ENCODE measurements around the gene UNK.
A peak's percentile ranks its signal among the peaks of the same experiment; 100 is the strongest.
"Not testable (repeated sequence)": the region's sequence is repeated elsewhere in the genome, so short reads cannot be mapped to it uniquely, and the experiment has no call there.

Gene UNK

DNA sequence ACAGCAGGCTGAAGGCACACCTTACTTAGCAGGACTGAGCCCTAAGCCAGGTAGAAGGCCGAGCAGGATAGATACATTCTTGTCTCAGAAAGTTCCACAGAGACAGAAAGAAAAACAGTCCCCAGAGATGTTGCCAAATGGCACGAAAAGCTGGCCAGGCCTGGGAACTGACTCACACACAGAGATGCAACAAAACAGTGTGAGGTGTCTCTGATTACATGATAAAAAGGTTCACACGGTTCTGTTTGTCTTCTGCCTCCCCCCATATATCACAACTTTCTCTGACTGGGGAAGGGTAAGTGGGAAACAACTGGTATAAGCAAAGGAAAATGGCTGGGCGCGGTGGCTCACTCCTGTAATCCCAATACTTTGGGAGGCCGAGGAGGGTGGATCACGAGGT, 68.8 kb downstream of the UNK start:
- DNase-seq = no peak

- DNase-seq = peak in 1 of 2 experiments; percentile 66
Observed at GRCh38 chr17:75854101-75854748, 69.6 kb downstream of the UNK start.

DNA sequence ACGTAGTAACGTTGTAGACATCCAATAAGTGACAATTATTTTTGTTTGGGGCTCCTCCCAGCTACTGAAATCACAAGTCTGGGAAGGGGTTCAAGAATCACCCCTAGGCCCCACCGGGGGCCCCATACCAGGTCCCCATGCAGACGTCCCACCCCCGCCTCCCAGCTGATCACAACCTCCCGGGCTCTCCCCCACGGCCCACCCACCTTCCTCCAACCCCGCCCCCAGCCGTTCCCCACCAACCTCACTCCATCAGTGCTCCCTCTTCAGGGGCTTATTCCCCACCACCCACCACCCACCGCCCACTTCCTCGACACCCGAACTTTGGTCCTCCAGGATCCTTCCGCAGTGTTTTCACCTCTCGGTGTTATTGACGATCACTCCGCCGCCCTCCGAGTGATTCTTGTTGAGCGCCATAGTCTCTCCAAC, 70.3 kb downstream of the UNK start:
- DNase-seq = no peak

DNA sequence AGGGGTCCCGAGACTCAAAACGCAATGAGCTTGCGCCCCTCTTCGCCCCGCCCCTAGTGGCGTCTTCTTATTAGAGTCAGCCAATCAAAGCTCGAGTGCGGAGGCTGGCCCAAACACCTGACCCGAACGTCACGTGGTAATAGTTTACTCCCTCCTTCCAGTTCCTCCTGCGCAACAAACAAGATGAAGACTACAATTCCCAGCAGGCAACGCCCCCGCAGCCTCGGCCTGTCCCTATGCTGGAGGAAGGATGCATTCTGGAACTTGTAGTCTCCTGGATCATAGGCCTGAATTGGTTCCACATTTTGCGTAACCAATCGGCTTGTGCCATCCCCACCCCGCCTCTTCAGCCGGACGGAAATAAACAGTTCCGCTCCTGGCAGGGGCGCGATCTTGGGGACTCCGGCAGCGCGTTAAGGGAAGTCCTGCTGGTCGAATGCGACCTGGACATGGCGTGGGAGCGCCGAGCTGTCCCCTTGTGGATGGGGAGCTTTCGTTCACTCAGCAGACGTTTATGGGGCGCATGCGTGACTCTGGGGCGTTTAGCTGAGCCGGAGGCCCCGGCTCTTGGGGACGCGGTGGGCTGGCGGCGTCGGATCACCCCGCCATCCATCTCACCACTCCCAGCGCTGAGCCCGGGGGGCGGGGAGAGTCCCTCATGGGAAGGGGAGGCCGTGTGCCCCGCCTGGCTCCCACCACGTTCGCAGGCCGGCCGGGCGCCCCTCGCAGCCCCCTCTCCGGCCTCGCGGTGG, 70.9 kb downstream of the UNK start, which contains the start of gene WBP2:
Gene WBP2 (minus strand): TSS at position 26 of the 752 bp plus-strand sequence. CDS start 38 bp downstream, outside the sequence.
- peak; percentile 99 to 100 for DNase-seq

DNA sequence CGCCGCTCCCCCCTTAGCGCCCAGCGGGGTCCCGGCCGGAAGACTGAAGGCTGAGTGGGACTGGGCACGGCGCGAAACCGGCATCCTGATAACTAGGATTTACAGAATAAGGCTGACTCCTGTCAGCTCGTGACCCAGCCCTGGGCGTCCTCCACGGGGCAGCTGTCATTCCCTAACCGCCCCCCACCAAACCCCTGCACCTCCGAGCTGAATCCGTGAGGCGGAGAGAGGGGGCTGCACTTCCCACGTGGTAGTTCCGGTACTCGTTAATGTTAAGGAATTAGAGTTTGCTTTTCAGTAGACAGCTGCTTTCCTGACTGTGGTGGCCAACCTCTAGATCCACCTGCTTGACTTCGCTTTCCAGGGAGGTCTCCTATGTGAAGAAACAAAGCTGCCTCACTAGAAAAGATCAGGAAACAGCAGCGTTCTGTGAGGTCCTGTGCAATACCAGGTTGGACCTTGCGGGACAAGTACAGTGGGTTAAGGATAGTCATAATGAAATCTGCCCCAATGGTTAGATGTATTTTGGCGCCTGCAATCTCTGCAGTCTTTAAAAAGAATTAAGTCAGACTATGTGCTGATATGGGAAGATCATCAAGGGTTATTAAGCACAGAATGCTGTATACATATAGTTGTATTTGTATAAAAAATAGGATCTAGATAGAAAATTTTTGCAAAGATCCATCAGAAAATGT, 71.6 kb downstream of the UNK start:
- DNase-seq = peak in 1 of 2 experiments; percentile 44

GRCh38 chr17:75859358-75859757, 74.8 kb downstream of the UNK start:
- not testable (repeated sequence) for DNase-seq

GRCh38 chr17:75861927-75862317, 77.3 kb downstream of the UNK start:
- no peak for DNase-seq

- DNase-seq = no peak
Observed at GRCh38 chr17:75864448-75864871, 79.9 kb downstream of the UNK start.

DNA sequence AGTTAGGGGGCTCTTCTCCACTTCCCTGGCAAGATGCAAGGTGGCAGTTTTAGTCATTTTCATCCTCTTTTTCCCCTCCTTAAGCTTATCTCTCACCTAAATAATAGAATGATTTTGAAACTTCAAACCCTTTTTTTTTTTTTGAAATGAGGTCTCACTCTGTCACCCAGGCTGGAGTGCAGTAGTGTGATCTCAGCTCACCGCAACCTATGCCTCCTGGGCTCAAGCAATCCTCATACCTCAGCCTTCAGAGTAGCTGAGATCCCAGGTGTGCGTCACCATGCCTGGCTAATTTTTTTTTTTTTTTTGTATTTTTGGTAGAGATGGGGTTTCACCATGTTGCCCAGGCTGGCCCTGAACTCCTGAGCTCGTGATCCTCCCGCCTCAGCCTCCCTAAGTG, 80.3 kb downstream of the UNK start:
- not testable (repeated sequence) for DNase-seq

DNA sequence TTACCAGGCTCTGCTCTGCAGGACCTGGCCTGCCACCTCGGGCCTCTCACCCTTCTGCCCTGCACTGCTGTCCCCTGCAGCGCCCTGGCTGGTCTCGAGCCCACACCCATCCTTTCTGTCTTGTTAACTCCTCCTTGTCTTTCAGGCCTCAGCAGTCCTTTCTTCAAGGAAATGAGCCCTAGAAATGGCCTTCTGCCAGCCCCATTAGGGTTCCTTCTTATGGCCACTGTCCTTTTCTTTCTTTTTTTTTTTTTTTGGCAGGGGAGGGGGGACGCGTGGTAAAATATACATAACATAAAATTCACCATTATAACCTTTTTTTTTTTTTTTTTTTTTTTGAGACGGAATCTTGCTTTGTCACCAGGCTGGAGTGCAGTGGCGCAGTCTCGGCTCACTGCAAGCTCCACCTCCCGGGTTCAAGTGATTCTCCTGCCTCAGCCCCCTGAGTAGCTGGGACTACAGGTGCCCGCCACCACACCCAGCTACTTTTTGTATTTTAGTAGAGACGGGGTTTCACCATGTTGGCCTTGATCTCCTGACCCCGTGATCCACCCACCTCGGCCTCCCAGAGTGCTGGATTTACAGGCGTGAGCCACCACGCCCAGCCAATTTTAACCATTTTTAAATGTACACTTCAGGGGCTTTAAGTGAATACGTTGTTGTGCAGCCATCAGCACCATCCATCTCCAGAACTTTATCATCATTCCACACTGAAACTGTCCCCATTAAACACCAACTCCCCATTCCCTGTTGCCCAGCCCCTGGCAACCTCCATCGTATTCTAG, 81.0 kb downstream of the UNK start:
- not testable (repeated sequence) for DNase-seq

DNA sequence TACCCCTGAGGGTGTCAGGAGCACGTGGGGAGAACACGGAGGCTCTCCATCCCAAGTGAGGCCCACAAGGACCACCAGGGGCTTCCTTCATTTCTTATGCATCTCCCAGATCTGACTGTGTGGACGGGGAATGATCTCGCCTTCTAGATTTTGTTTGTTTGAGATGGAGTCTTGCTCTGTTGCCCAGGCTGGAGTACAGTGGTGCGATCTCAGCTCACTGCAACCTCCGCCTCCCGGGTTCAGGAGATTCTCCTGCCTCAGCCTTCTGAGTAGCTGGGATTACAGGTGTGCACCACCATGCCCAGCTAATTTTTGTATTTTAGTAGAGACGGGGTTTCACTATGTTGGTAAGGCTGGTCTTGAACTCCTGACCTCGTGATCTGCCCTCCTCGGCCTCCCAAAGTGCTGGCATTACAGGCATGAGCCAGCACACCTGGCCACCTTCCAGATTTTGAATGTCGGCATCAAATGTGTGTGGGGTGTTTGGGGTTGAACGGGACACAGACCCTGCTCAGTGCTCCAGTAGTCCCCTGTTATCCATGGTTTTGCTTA, 84.2 kb downstream of the UNK start:
- DNase-seq = not testable (repeated sequence)

- DNase-seq = no peak
Observed at GRCh38 chr17:75869282-75870141, 84.9 kb downstream of the UNK start.

DNA sequence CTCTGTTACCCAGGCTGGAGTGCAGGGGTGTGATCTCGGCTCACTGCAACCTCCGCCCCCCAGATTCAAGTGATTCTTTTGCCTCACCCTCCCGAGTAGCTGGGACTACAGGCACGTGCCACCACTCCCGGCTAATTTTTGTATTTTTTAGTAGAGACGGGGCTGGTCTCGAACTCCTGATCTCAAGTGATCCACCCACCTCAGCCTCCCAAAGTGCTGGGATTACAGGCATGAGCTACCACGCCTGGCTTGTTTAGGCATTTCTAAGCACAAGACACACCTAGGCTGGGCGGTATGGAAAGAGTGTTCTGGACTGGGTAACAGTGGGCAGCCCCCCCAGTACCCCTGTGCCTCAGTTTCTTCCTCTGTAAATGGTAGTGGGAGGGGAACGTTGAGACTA, 85.6 kb downstream of the UNK start:
- not testable (repeated sequence) for DNase-seq

- DNase-seq = peak in 1 of 2 experiments; percentile 63
Observed at GRCh38 chr17:75872434-75873351, 88.1 kb downstream of the UNK start.

- no peak for DNase-seq
Observed at GRCh38 chr17:75873587-75874322, 89.1 kb downstream of the UNK start.

DNA sequence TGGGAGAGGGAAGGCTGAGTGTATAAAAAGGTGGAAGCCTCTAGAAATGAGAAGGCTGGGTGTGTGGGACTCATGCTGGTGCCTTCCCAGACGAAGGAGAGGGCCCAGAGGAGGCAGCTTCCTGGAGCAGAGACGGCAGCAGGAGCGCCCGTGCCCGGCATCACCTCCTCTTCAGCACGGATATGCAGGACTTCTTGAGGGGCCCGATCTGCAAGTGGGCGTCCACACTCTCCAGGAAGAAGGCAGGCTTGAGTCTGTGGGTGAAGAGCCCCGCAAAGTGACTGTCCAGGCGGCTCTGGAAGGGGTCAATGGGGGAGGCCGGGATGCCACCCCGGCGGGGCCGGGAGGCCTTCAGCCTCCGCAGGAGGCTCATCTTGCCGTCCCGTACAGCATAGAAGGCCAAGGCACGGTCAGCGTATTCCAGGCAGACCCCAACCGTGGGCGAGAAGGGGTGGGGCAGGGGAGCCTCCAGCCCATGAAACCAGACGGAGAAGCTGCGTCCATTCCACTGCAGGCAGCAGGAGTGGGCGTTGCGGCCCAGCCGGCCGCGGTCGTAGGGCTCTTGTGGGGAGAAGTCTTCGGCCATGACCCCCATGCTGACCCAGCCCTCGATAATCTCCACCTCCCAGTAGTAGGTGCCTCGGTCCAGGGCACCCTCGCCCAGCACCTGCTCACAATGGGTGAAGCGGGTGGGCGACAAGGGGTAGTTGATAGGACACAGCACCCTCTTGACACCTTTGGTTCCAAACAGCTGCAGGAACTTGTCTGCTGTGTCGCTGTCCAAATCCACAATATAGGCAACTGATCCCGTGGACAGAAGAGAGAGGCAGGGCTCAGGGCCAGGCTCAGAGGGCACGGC, 89.9 kb downstream of the UNK start:
- DNase-seq = no peak

All from SW 1271 (cell line).